ENCODE measurements around the gene RGL3.

GRCh38 chr19:11400798-11401197, 18.3 kb downstream of the RGL3 start:
- TF ChIP-seq CTCF (IDR thresholded peaks at IDR 0.05; ENCODE audit: low read length) (no peak), EZH2 (IDR thresholded peaks at IDR 0.05; ENCODE audit: borderline replicate concordance, low read length) (no peak)

Data from OCI-LY1 (cell line).